GM18499 (cell line): ENCODE data around the gene DUOX2.

Experiments
- ATAC-seq: cut with Tn5 transposase; IDR thresholded peaks from one replicate; pipeline ENCODE4 v1.9.1; 2021; ENCODE audit warnings: moderate number of reproducible peaks; ENCODE audit not compliant: insufficient read depth, unreplicated experiment

The DUOX2 gene

GRCh38 chr15:45114076-45114750 is at the start of gene DUOX2, which contains the start of gene DUOXA2:
DUOX2 (minus strand) TSS chr15:45114172; CDS start chr15:45113411, 761 bp downstream.
DUOXA2 (plus strand) TSS chr15:45114326; CDS start chr15:45114606, 280 bp downstream.
- ATAC-seq = no peak

- ATAC-seq = no peak
These were observed 49.5 kb upstream of the DUOX2 start for GRCh38 chr15:45163508-45163856.

DNA sequence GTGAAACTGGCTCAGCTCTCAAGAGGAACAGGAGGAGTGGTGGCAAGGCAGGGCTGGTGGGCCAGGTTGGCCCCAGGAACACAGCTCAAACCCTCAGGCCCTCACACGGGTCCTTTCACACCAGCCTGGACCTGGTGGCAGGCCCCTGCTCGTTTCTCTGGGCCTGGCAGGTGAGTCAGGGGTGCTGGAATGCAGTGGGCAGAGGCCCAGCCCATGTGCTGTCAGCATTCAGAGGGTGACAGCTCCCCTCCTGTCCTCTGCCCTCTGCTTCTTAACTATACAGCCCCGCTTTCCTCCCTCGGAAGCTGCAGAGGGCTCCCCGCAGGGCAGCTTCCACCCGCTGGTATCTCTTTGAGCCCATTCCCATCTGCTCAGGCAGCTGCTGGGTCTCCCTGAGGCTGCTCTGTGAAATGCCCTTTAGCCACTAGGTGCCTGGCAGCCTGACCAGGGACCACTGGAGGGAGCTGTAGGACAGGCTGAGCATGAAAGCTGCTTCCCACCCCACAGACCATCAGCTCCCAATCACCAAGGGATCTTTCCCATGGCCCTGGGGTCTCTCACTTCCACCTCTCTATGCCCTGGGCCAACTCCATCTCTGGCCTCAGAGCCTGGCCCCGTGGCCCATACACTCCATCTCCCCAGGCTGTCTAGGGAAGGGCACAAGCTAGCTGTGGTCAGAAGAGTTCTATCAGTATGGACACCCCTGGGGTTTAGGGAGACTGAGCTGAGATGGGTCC is 49.0 kb upstream of the DUOX2 start:
- ATAC-seq = no peak

DNA sequence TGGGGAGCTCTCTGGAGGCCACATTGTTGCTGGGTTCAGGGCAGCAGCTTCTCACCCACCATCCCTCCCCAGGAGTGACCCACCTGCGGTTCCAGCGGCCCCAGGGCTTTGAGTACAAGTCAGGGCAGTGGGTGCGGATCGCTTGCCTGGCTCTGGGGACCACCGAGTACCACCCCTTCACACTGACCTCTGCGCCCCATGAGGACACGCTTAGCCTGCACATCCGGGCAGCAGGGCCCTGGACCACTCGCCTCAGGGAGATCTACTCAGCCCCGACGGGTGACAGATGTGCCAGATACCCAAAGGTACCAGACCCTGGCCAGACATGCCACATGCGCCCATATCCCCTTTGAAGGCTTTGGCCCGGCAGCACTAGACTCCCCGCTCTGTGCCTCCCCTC is 47.7 kb upstream of the DUOX2 start:
- no peak for ATAC-seq

DNA sequence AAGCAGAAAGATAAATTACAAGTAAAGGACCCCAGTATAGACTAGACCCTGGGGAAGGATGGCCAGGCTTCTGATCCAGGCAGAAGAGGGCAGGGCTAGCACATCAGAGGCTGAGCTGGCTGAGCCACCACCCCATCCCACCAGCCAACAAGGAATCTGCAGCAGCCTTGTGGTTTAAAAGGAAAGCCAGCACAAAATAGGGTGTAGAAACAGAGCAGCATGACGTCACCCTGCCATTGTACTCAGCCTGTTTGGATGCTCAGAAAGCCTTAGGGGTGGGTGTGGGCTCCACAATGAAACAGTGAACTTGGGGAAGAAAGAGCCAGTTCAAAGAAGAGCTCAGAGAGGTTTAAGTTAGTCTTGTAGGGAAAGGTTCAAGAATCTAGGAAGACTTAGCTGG is 44.0 kb upstream of the DUOX2 start:
- ATAC-seq = no peak

DNA sequence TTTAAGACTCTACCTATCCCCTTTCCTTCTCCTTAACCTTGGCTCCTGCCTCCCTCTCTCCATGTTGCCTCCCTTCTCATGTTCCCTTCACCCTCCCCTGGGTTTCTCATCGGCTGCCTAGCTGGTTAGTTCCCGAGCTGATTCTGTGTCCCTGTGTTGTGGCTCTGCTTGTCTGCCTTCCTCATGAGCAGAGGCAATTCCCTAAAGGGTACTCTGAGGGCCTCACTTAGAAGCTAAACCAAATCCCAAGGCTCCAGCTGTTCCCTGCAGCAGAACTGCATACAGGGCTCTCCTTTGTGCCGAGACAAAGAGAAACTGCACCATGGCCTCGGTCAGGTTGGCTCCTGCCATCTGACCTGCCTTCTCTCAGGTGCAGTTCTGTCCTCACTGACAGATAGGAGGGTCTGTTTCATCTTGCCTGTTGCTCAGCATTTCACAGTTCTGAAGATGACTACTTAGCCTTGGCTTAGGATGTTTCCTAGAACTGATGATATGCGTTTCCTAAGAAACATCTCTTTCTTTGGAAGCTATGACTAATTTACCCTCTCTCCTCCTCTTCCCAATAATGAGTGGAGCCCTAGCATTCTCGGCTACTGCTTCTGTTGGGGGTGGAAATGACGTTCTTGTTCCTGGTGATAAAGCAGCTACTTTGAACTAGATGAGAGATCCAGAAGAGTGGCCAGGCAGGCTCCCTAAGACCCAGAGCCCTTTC is 42.9 kb upstream of the DUOX2 start:
- ATAC-seq = no peak

DNA sequence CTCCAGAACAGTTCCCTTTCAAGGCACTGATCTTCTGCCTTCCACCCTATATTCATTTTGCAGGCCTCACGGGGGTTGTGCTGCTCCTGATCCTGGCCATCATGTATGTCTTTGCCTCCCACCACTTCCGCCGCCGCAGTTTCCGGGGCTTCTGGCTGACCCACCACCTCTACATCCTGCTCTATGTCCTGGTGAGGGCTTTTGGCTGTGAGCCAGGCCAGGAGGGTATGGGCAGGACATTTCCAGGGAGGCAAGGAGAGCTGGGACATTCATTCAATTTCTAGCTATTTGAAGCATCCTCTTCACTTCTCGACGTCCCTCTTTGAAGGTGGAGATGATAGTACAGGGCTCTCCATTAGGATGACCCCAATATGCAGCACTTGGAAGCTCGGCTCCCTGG is 41.8 kb upstream of the DUOX2 start:
- no peak for ATAC-seq

DNA sequence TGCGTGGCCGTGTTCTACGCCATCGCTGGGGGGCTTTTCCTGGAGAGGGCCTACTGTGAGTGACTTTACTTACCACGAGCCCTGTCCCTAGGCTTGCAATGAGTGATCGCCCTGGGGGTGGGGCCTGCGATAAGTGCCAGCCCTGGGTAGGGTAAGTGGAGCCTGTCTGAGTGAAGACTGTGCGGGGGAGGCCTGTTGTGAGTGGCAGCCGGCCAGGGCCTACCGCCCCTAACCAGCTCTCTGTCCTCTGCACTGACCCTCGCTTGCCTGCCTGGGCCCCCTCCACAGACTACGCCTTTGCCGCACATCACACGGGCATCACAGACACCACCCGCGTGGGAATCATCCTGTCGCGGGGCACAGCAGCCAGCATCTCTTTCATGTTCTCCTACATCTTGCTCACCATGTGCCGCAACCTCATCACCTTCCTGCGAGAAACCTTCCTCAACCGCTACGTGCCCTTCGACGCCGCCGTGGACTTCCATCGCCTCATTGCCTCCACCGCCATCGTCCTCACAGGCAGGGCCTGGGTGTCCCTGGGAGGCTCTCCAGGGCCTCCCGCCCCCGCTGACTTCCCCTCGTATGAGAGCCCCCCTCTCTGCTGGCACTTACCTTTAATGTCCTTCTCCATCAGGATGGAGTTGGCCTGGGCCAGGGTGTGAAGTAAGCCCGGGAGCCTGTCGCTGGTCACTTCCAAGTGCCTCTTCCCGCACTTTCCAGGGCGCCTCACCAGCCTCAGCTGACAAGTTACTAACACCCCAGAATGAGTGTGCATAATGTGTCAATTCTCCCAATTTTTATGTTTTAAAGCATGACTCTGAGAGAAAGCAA is 38.2 kb upstream of the DUOX2 start:
- ATAC-seq = no peak

DNA sequence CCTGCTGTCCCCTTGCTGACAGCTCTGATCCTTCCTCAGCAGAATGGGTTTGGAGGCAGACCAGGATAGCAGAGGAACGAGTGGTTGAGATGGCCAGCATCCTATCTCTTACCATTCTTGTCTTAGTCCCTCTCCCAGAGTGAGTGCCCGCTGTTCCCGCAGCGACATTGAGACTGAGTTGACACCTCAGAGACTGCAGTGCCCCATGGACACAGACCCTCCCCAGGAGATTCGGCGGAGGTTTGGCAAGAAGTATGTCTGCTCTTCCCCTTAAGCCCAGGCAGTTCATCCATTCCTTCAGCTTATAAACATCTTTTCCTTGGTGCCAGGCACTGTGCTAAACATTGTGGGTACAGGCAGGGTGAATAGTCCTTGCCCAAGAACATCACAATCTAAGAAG is 37.0 kb upstream of the DUOX2 start:
- no peak for ATAC-seq

- no peak for ATAC-seq
These were observed 36.5 kb upstream of the DUOX2 start for GRCh38 chr15:45150481-45150880.

GRCh38 chr15:45149060-45149459 is 35.1 kb upstream of the DUOX2 start:
- ATAC-seq = no peak

GRCh38 chr15:45148076-45149059 is 34.4 kb upstream of the DUOX2 start:
- ATAC-seq = no peak

DNA sequence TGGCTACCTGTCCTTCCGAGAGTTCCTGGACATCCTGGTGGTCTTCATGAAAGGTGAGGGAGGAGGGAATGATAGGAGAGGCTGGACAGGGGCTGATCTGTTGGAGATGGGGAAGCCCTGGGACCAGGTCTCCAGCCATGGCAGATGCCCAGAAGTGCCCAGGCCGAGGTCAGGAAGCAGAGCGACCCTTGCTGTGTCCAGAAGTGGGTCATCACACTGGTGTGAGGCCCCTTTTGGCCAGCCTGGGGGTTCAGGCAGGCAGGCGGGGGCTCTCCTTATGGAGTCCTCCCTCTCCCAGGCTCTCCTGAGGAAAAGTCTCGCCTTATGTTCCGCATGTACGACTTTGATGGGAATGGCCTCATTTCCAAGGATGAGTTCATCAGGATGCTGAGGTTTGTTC is 33.6 kb upstream of the DUOX2 start:
- ATAC-seq = no peak

- ATAC-seq = no peak
These were observed 32.4 kb upstream of the DUOX2 start for GRCh38 chr15:45146405-45146804.

- ATAC-seq = no peak
These were observed 30.8 kb upstream of the DUOX2 start for GRCh38 chr15:45144775-45145174.

GRCh38 chr15:45143946-45144345 is 30.0 kb upstream of the DUOX2 start:
- no peak for ATAC-seq

- no peak for ATAC-seq
These were observed 29.1 kb upstream of the DUOX2 start for GRCh38 chr15:45143056-45143455.

- ATAC-seq = no peak
These were observed 27.4 kb upstream of the DUOX2 start for GRCh38 chr15:45141386-45141785.

DNA sequence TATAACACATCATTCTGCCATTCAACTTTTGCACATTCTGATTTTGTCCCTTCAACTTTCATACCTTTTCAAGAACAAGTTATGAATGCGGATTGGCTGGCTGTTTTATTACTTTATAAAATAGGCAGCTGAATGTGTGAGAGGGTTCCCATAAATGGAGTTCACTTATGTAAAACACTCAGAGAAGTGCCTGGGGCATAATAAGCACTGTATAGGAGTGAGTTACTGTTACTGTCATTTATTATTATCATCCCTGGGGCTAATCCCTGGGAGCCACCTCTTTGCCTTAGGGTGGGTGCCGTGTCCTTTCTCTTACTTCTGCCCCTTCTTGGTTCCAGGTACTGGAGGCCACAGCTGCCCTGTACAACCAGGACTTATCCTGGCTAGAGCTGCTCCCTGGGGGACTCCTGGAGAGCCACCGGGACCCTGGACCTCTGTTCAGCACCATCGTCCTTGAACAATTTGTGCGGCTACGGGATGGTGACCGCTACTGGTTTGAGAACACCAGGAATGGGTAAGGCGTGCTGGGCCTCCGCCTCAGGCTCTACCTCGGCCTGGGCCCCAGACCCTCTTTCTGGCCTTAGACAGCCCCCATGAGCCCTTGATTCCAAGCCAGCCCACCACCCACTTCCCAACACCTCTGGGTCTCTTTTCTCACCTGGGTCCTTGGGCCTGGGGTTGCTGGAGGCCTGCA is 26.7 kb upstream of the DUOX2 start:
- ATAC-seq = no peak
